Testis (tissue), 3 donors: ENCODE measurements around the gene OTUB2. TPM values are rescaled to one million over a fixed set of nuclear protein-coding genes. Genes with fewer than 3 reads are reported as not detected.

Experiments used
- DNase-seq: peaks from one replicate; pipeline ENCODE4 v3.0.0-alpha.2; 2019
- H3K27ac ChIP-seq, 2 donors: fragments of 200-600 bp; sonication (generic); one replicate each; pipeline ENCODE4 v1.5.1; 2019
- H3K27me3 ChIP-seq: fragments of 200-600 bp; sonication (generic); one replicate; pipeline ENCODE4 v1.5.1; 2019
- H3K36me3 ChIP-seq: fragments of 200-600 bp; sonication (generic); one replicate; pipeline ENCODE4 v1.5.1; 2017; ENCODE audit warnings: low read depth; ENCODE audit errors: missing control alignments
- H3K4me1 ChIP-seq: fragments of 200-600 bp; sonication (generic); one replicate; pipeline ENCODE4 v1.5.1; 2019
- H3K4me3 ChIP-seq, 2 donors: fragments of 200-600 bp; sonication (generic); one replicate each; pipeline ENCODE4 v1.5.1; 2017 to 2019
- H3K9me3 ChIP-seq: fragments of 200-600 bp; sonication (generic); one replicate; pipeline ENCODE4 v1.5.1; 2017
- CTCF ChIP-seq, 3 experiments: fragments of 450-650 bp in 2 of 3; fragments of 200-600 bp in 1 of 3; sonication (generic) in 1 of 3; IDR thresholded peaks; one replicate each; pipeline ENCODE4 v1.5.1; 2016 to 2019; ENCODE audit warnings: antibody characterized with exemption in 3 of 3, mild to moderate bottlenecking in 2 of 3, moderate library complexity in 1 of 3
- POLR2A ChIP-seq: fragments of 450-650 bp; IDR thresholded peaks from one replicate; pipeline ENCODE4 v1.6.1; 2017; ENCODE audit warnings: antibody characterized with exemption, mild to moderate bottlenecking, moderate library complexity
- WGBS, 2 donors: methylation state at CpG; one replicate each; pipeline ENCODE4 v1.1.5; 2018; 5-methylcytosine and 5-hydroxymethylcytosine counted together
- intact Hi-C: fragments of 100-400 bp; cut with DNase I; formaldehyde crosslinking; loops from one replicate; pipeline ENCODE4 v1.15.1; 2023; ENCODE audit warnings: low total_unique reads
- polyA plus RNA-seq: library from polyadenylated mRNA; stranded (reverse); fragments of 350-450 nt; fragmentation: Illumina TruSeq; extraction: RNeasy Lipid Tissue Mini Kit (QIAGEN cat#74804); gene quantifications from one replicate; pipeline ENCODE4 v1.2.3, GENCODE V29; 2014; ENCODE audit warnings: low read depth, low replicate concordance; ENCODE audit not compliant: insufficient read depth
- total RNA-seq, 2 donors: library from RNA; depleted of rRNA; stranded (reverse); fragments of >200 nt; gene quantifications; one replicate each; pipeline ENCODE4 v1.2.3, GENCODE V29; 2016

Gene OTUB2
- total and polyA plus RNA-seq, 3 donors from 2014 or later: 8.4 to 19.3 (median 16.8) TPM

- no peak for DNase-seq
- TF ChIP-seq CTCF (IDR thresholded peaks at IDR 0.05) (no peak), POLR2A (no peak)
- Histone ChIP-seq H3K4me3 (peak overlapping the region; percentile 16 to 100), H3K4me1 (peaks cover 16% of the 10 kb centered on the region), H3K9me3 (no peaks in the 10 kb centered on the region), H3K27me3 (no peaks in the 10 kb centered on the region), H3K27ac (no peak overlapping the region), H3K36me3 (no peaks in the 10 kb centered on the region)
- intact Hi-C loops: no loop called here
- 52 to 56% methylated on average over 7 of the region's 7 CpGs for WGBS, 2 donors
Measured at GRCh38 chr14:94077111-94077821, 51.1 kb downstream of the OTUB2 start.

- no peaks in the 10 kb centered on the region for H3K9me3 ChIP-seq
- H3K36me3 ChIP-seq: no peaks in the 10 kb centered on the region
- peaks cover 20% of the 10 kb centered on the region for H3K4me1 ChIP-seq
- 57 to 64% methylated on average over 5 of the region's 5 CpGs for WGBS, 2 donors
- TF ChIP-seq CTCF (IDR thresholded peaks at IDR 0.05) (no peak), POLR2A (no peak)
- peak overlapping the region in 1 of 2 donors; percentile 100 for H3K4me3 ChIP-seq
- H3K27ac ChIP-seq: no peak overlapping the region
- H3K27me3 ChIP-seq: no peaks in the 10 kb centered on the region
- DNase-seq: no peak
- intact Hi-C loops: no loop called here
Measured at GRCh38 chr14:94077823-94078222, 51.7 kb downstream of the OTUB2 start.

- Histone ChIP-seq H3K4me1 (peaks cover 32% of the 10 kb centered on the region), H3K27me3 (no peaks in the 10 kb centered on the region), H3K36me3 (no peaks in the 10 kb centered on the region), H3K4me3 (peak overlapping the region; percentile 99 to 100), H3K27ac (peak overlapping the region; percentile 96 to 97), H3K9me3 (no peaks in the 10 kb centered on the region)
- DNase-seq: no peak
- intact Hi-C loops: no loop called here
- TF ChIP-seq CTCF (IDR thresholded peaks at IDR 0.05): no peak
- no peak for TF ChIP-seq POLR2A
- 1% methylated on average over 15 of the region's 15 CpGs for whole genome bisulfite sequencing, 2 donors
Measured at GRCh38 chr14:94079891-94080620, 53.9 kb downstream of the OTUB2 start.

- DNase-seq: peak; percentile 99
- H3K4me3 ChIP-seq: peak within 1 kb of the TSS; percentile 99 to 100
- 1% methylated on average over 28 to 72 of the region's 77 CpGs for WGBS, 2 donors
- H3K9me3 ChIP-seq: no peaks in the 10 kb centered on the region
- H3K27ac ChIP-seq: peak within 1 kb of the TSS; percentile 96 to 97
- TF ChIP-seq CTCF (IDR thresholded peaks at IDR 0.05) (no peak), POLR2A (peak; percentile 85)
- intact Hi-C loops: no loop called here
- H3K36me3 ChIP-seq: no peaks in the 10 kb centered on the region
- H3K4me1 ChIP-seq: peaks cover 35% of the 10 kb centered on the region
- no peaks in the 10 kb centered on the region for H3K27me3 ChIP-seq
Measured at GRCh38 chr14:94080621-94081385, 54.7 kb downstream of the OTUB2 start, which contains the start of the genes DDX24 and IFI27L1. TSS of gene DDX24 (minus strand) at chr14:94081202. CDS start at chr14:94079742, 1,460 bp downstream. TSS of gene IFI27L1 (plus strand) at chr14:94081310. CDS start at chr14:94096938, 15,628 bp downstream.
